Measurements from ENCODE around the gene CLBA1. TPM values are rescaled to one million over a fixed set of nuclear protein-coding genes. Genes with fewer than 3 reads are reported as not detected.

Gene CLBA1
- total RNA-seq, 1 donor, result 12.3 TPM

DNA sequence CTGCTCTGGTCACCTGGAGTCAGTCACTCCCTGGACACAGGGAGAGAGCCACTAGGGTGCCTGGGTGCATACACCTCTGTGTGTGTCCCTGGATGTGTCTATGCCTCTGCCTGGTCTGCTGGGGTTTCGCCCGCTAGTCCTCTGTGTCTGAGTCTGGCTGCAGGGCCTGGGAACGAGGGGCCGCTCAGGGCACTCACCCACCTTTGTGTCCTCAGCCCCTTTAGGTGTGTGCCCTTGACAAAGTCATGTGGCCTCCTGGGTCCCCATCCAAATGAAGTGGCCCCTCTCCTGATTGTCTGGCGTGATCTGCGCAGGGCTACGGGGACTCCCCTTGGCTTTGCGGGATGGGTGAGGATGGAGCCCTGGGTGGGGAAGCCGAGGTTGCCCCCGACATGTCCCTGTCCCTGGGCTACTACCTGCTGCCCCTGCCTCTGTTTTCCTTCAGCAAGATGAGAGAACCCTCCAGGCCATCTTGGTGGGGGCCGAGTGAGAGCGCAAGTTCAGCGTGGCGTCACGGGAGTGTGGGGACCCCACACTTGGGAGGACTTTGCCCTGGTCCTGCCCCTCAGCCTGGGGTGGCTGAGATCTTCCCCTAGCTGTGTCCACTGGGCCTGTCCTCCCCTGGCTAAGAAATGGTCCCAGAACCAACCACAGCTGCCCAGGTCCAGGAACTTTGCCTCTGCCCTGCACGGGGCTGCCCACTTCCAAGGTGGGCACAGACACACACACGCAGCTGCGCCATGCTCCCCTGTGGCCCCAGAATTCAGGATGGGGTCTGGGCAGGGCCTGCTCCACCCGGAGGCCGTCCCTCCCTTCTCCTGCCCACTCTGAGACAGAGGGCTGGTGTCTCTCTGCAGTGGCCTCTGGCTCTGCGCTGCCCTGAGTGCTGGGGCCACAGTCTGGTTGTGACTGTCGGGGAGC lies 4.7 kb upstream of the CLBA1 start:
- Histone ChIP-seq H2AFZ (ENCODE audit: low read length) (no peak overlapping the region), H3K79me2 (ENCODE audit: insufficient read depth, low read length) (no peaks in the 10 kb centered on the region), H3K27me3 (ENCODE audit: insufficient read depth, low read length) (no peaks in the 10 kb centered on the region), H3K9me3 (ENCODE audit: low read depth, low read length) (no peaks in the 10 kb centered on the region), H3K36me3 (ENCODE audit: insufficient read depth, low read length) (no peaks in the 10 kb centered on the region), H4K20me1 (ENCODE audit: insufficient read depth, low read length) (no peaks in the 10 kb centered on the region), H3K4me1 (ENCODE audit: insufficient read depth, low read length) (peaks cover 4% of the 10 kb centered on the region), H3K4me3 (ENCODE audit: insufficient read depth, low read length) (no peak overlapping the region), H3K27ac (ENCODE audit: low read depth, low read length) (no peak overlapping the region), H3K4me2 (ENCODE audit: insufficient read depth, low read length) (no peak overlapping the region)
- peak; percentile 77 for DNase-seq (ENCODE audit: insufficient read length, low spot score, missing footprints)
- TF ChIP-seq CTCF (IDR thresholded peaks at IDR 0.05; ENCODE audit: extremely low read depth, low read depth, low read length), result no peak

GRCh38 chr14:104981699-104982541 lies 3.7 kb upstream of the CLBA1 start:
- DNase-seq (ENCODE audit: insufficient read length, low spot score, missing footprints), result peak; percentile 82
- Histone ChIP-seq H3K36me3 (ENCODE audit: insufficient read depth, low read length) (no peaks in the 10 kb centered on the region), H3K4me1 (ENCODE audit: insufficient read depth, low read length) (peaks cover 11% of the 10 kb centered on the region), H3K27ac (ENCODE audit: low read depth, low read length) (no peak overlapping the region), H4K20me1 (ENCODE audit: insufficient read depth, low read length) (no peaks in the 10 kb centered on the region), H3K9me3 (ENCODE audit: low read depth, low read length) (no peaks in the 10 kb centered on the region), H3K27me3 (ENCODE audit: insufficient read depth, low read length) (no peaks in the 10 kb centered on the region), H3K4me3 (ENCODE audit: insufficient read depth, low read length) (no peak overlapping the region), H3K79me2 (ENCODE audit: insufficient read depth, low read length) (peaks cover 9% of the 10 kb centered on the region), H3K4me2 (ENCODE audit: insufficient read depth, low read length) (no peak overlapping the region), H2AFZ (ENCODE audit: low read length) (no peak overlapping the region)
- no peak for TF ChIP-seq CTCF (IDR thresholded peaks at IDR 0.05; ENCODE audit: extremely low read depth, low read depth, low read length)

- Histone ChIP-seq H3K4me1 (ENCODE audit: insufficient read depth, low read length) (peaks cover 10% of the 10 kb centered on the region), H3K9me3 (ENCODE audit: low read depth, low read length) (no peaks in the 10 kb centered on the region), H2AFZ (ENCODE audit: low read length) (no peak overlapping the region), H3K36me3 (ENCODE audit: insufficient read depth, low read length) (no peaks in the 10 kb centered on the region), H3K79me2 (ENCODE audit: insufficient read depth, low read length) (peaks cover 11% of the 10 kb centered on the region), H3K27ac (ENCODE audit: low read depth, low read length) (no peak overlapping the region), H3K4me2 (ENCODE audit: insufficient read depth, low read length) (no peak overlapping the region), H3K4me3 (ENCODE audit: insufficient read depth, low read length) (no peak overlapping the region), H4K20me1 (ENCODE audit: insufficient read depth, low read length) (no peaks in the 10 kb centered on the region), H3K27me3 (ENCODE audit: insufficient read depth, low read length) (no peaks in the 10 kb centered on the region)
- no peak for TF ChIP-seq CTCF (IDR thresholded peaks at IDR 0.05; ENCODE audit: extremely low read depth, low read depth, low read length)
- peak; percentile 74 for DNase-seq (ENCODE audit: insufficient read length, low spot score, missing footprints)
These were observed 2.9 kb upstream of the CLBA1 start for GRCh38 chr14:104982548-104983230.
